ENCODE results near the gene MGAT3.

- no peak for TF ChIP-seq EZH2 (IDR thresholded peaks at IDR 0.05; ENCODE audit: low read depth, low read length, severe bottlenecking)
- TF ChIP-seq, protein P1, sequence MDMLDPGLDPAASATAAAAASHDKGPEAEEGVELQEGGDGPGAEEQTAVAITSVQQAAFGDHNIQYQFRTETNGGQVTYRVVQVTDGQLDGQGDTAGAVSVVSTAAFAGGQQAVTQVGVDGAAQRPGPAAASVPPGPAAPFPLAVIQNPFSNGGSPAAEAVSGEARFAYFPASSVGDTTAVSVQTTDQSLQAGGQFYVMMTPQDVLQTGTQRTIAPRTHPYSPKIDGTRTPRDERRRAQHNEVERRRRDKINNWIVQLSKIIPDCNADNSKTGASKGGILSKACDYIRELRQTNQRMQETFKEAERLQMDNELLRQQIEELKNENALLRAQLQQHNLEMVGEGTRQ (IDR thresholded peaks at IDR 0.05; ENCODE audit: low read length) = no peak
- TF ChIP-seq, protein P2, sequence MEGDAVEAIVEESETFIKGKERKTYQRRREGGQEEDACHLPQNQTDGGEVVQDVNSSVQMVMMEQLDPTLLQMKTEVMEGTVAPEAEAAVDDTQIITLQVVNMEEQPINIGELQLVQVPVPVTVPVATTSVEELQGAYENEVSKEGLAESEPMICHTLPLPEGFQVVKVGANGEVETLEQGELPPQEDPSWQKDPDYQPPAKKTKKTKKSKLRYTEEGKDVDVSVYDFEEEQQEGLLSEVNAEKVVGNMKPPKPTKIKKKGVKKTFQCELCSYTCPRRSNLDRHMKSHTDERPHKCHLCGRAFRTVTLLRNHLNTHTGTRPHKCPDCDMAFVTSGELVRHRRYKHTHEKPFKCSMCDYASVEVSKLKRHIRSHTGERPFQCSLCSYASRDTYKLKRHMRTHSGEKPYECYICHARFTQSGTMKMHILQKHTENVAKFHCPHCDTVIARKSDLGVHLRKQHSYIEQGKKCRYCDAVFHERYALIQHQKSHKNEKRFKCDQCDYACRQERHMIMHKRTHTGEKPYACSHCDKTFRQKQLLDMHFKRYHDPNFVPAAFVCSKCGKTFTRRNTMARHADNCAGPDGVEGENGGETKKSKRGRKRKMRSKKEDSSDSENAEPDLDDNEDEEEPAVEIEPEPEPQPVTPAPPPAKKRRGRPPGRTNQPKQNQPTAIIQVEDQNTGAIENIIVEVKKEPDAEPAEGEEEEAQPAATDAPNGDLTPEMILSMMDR (IDR thresholded peaks at IDR 0.05; ENCODE audit: control extremely low read depth in 1 of 3, insufficient read depth in 1 of 3, low read depth in 1 of 3, low read length in 3 of 3) = no peak
- TF ChIP-seq JUN (IDR thresholded peaks at IDR 0.05; ENCODE audit: low read depth, low read length) = no peak
- no peak for TF ChIP-seq TAF1 (IDR thresholded peaks at IDR 0.05; ENCODE audit: low read depth, low read length)
- TF ChIP-seq SP1 (IDR thresholded peaks at IDR 0.05; ENCODE audit: low read depth, low read length) = no peak
- TF ChIP-seq, protein P3, sequence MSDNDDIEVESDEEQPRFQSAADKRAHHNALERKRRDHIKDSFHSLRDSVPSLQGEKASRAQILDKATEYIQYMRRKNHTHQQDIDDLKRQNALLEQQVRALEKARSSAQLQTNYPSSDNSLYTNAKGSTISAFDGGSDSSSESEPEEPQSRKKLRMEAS (IDR thresholded peaks at IDR 0.05) = no peak
- no peak for TF ChIP-seq POLR2A (IDR thresholded peaks at IDR 0.05; ENCODE audit: control extremely low read depth in 1 of 2, low read depth in 2 of 2, low read length in 2 of 2)
- no peak for TF ChIP-seq SIN3A (conservative IDR thresholded peaks at IDR 0.05 in 1 of 2, IDR thresholded peaks at IDR 0.05 in 1 of 2; ENCODE audit: low read depth in 1 of 2, low read length in 2 of 2)
- no peak for TF ChIP-seq CBX8 (IDR thresholded peaks at IDR 0.05; ENCODE audit: borderline replicate concordance, low read depth, low read length)
- no peak for TF ChIP-seq FOSL1 (IDR thresholded peaks at IDR 0.05; ENCODE audit: insufficient read depth, low read depth, low read length)
These were observed 17.6 kb upstream of the MGAT3 start for GRCh38 chr22:39439170-39439569.

All from H1 (cell line).